Activated T-helper 9 cell treated with anti-CD3 and anti-CD28 coated beads, Interleukin-2, amount 50 U/mL, for 16 hours (primary cell): ENCODE data around the gene GRAP.
"Not testable (repeated sequence)": the region's sequence is repeated elsewhere in the genome, so short reads cannot be mapped to it uniquely, and the experiment has no call there.

Experiments used
- DNase-seq: peaks from one replicate; pipeline ENCODE4 v3.0.0-alpha.2; 2020; ENCODE audit warnings: low read depth

GRAP gene

GRCh38 chr17:19046782-19047375 lies at the start of gene GRAP:
TSS of gene GRAP (minus strand) at chr17:19046957. CDS start at chr17:19046926, 31 bp downstream.
- not testable (repeated sequence) for DNase-seq

- DNase-seq, result not testable (repeated sequence)
Measured at GRCh38 chr17:19093684-19094438, 47.1 kb upstream of the GRAP start.

- not testable (repeated sequence) for DNase-seq
Measured at GRCh38 chr17:19092737-19093683, 46.3 kb upstream of the GRAP start.

- DNase-seq, result not testable (repeated sequence)
Measured at GRCh38 chr17:19090058-19090772, 43.5 kb upstream of the GRAP start.

GRCh38 chr17:19088804-19089685 lies 42.3 kb upstream of the GRAP start:
- DNase-seq, result not testable (repeated sequence)

- DNase-seq, result not testable (repeated sequence)
Measured at GRCh38 chr17:19077386-19077785, 30.6 kb upstream of the GRAP start.

GRCh38 chr17:19076398-19077192 lies 29.8 kb upstream of the GRAP start:
- not testable (repeated sequence) for DNase-seq

- DNase-seq, result not testable (repeated sequence)
Measured at GRCh38 chr17:19070318-19071168, 23.8 kb upstream of the GRAP start.

GRCh38 chr17:19064378-19064777 lies 17.6 kb upstream of the GRAP start:
- not testable (repeated sequence) for DNase-seq

- DNase-seq, result peak; percentile 67
Measured at GRCh38 chr17:19063326-19063956, 16.7 kb upstream of the GRAP start.

GRCh38 chr17:19062718-19063325 lies 16.1 kb upstream of the GRAP start:
- DNase-seq, result not testable (repeated sequence)

- DNase-seq, result peak; percentile 84
Measured at GRCh38 chr17:19062009-19062717, 15.4 kb upstream of the GRAP start.

- DNase-seq, result not testable (repeated sequence)
Measured at GRCh38 chr17:19055447-19055846, 8.7 kb upstream of the GRAP start.

GRCh38 chr17:19048826-19049225 lies 2.1 kb upstream of the GRAP start:
- DNase-seq, result not testable (repeated sequence)

- DNase-seq, result not testable (repeated sequence)
Measured at GRCh38 chr17:19047510-19047909, 753 bp upstream of the GRAP start.

GRCh38 chr17:19044643-19045042 lies 2.1 kb downstream of the GRAP start:
- not testable (repeated sequence) for DNase-seq

- DNase-seq, result not testable (repeated sequence)
Measured at GRCh38 chr17:19043032-19043431, 3.7 kb downstream of the GRAP start.
